Measurements from ENCODE around the gene LIPE.

The LIPE gene

GRCh38 chr19:42411581-42412178 is 15.5 kb downstream of the LIPE start:
- no peak for DNase-seq

GRCh38 chr19:42410371-42410770 is 16.8 kb downstream of the LIPE start:
- no peak for DNase-seq

- DNase-seq: no peak
Observed at GRCh38 chr19:42409477-42409876, 17.7 kb downstream of the LIPE start.

- no peak for DNase-seq
Observed at GRCh38 chr19:42407816-42408175, 19.4 kb downstream of the LIPE start.

GRCh38 chr19:42407085-42407815 is 19.9 kb downstream of the LIPE start:
- DNase-seq: no peak

GRCh38 chr19:42406111-42406510 is 21.1 kb downstream of the LIPE start:
- DNase-seq: no peak

GRCh38 chr19:42403586-42403985 is 23.6 kb downstream of the LIPE start:
- no peak for DNase-seq

GRCh38 chr19:42402376-42403116 is 24.6 kb downstream of the LIPE start:
- no peak for DNase-seq

GRCh38 chr19:42401365-42402303 is 25.6 kb downstream of the LIPE start:
- no peak for DNase-seq

- no peak for DNase-seq
Observed at GRCh38 chr19:42400404-42400803, 26.8 kb downstream of the LIPE start.

- no peak for DNase-seq
Observed at GRCh38 chr19:42397263-42398166, 29.7 kb downstream of the LIPE start.

- DNase-seq: peak; percentile 29
Observed at GRCh38 chr19:42396381-42397262, 30.6 kb downstream of the LIPE start.

GRCh38 chr19:42394751-42395150 is 32.4 kb downstream of the LIPE start:
- DNase-seq: no peak

GRCh38 chr19:42392165-42392564 is 35.0 kb downstream of the LIPE start:
- no peak for DNase-seq

- no peak for DNase-seq
Observed at GRCh38 chr19:42389899-42390298, 37.3 kb downstream of the LIPE start, which contains the start of gene CNFN. Gene CNFN, minus strand, starts transcription at chr19:42390297. Its CDS starts 1,260 bp downstream, at chr19:42389037.

GRCh38 chr19:42388851-42389489 is 38.2 kb downstream of the LIPE start:
- DNase-seq: no peak

GRCh38 chr19:42386974-42387707 is 40.0 kb downstream of the LIPE start:
- no peak for DNase-seq

- no peak for DNase-seq
Observed at GRCh38 chr19:42380155-42380554, 47.0 kb downstream of the LIPE start.

Measured in cortex of kidney (tissue), 1 donor.